Measurements from ENCODE around the gene COL18A1.

COL18A1 gene

GRCh38 chr21:45479691-45480675 is 75.0 kb downstream of the COL18A1 start:
- DNase-seq (ENCODE audit: low read depth in 2 of 2) = no peak

GRCh38 chr21:45480701-45481500 is 75.9 kb downstream of the COL18A1 start:
- DNase-seq (ENCODE audit: low read depth in 2 of 2) = no peak

GRCh38 chr21:45481566-45481965 is 76.6 kb downstream of the COL18A1 start:
- no peak for DNase-seq (ENCODE audit: low read depth in 2 of 2)

- DNase-seq (ENCODE audit: low read depth in 2 of 2) = no peak
Measured at GRCh38 chr21:45481977-45482898, 77.3 kb downstream of the COL18A1 start.

- no peak for DNase-seq (ENCODE audit: low read depth in 2 of 2)
Measured at GRCh38 chr21:45482899-45483821, 78.2 kb downstream of the COL18A1 start.

GRCh38 chr21:45484318-45484717 is 79.4 kb downstream of the COL18A1 start:
- DNase-seq (ENCODE audit: low read depth in 2 of 2) = no peak

- DNase-seq (ENCODE audit: low read depth in 2 of 2) = no peak
Measured at GRCh38 chr21:45485686-45486442, 80.9 kb downstream of the COL18A1 start.

- DNase-seq (ENCODE audit: low read depth in 2 of 2) = no peak
Measured at GRCh38 chr21:45486443-45487160, 81.6 kb downstream of the COL18A1 start.

- no peak for DNase-seq (ENCODE audit: low read depth in 2 of 2)
Measured at GRCh38 chr21:45487161-45487806, 82.3 kb downstream of the COL18A1 start.

- DNase-seq (ENCODE audit: low read depth in 2 of 2) = no peak
Measured at GRCh38 chr21:45487891-45488600, 83.1 kb downstream of the COL18A1 start.

GRCh38 chr21:45488931-45489721 is 84.2 kb downstream of the COL18A1 start:
- DNase-seq (ENCODE audit: low read depth in 2 of 2) = no peak

- no peak for DNase-seq (ENCODE audit: low read depth in 2 of 2)
Measured at GRCh38 chr21:45489722-45489982, 84.7 kb downstream of the COL18A1 start.

- no peak for DNase-seq (ENCODE audit: low read depth in 2 of 2)
Measured at GRCh38 chr21:45490049-45490731, 85.2 kb downstream of the COL18A1 start.

- no peak for DNase-seq (ENCODE audit: low read depth in 2 of 2)
Measured at GRCh38 chr21:45491056-45491455, 86.1 kb downstream of the COL18A1 start.

- DNase-seq (ENCODE audit: low read depth in 2 of 2) = no peak
Measured at GRCh38 chr21:45491623-45492022, 86.7 kb downstream of the COL18A1 start.

GRCh38 chr21:45492765-45493164 is 87.8 kb downstream of the COL18A1 start:
- DNase-seq (ENCODE audit: low read depth in 2 of 2) = no peak

Measured in stimulated activated CD8-positive, alpha-beta memory T cell treated with anti-CD3 and anti-CD28 coated beads, Interleukin-7, amount 100 ng/mL, for 1 hour (primary cell).